ENCODE results near the gene TNS3.
"Not testable (repeated sequence)": the region's sequence is repeated elsewhere in the genome, so short reads cannot be mapped to it uniquely, and the experiment has no call there.

The TNS3 gene

GRCh38 chr7:47470567-47471357, 111.1 kb downstream of the TNS3 start:
- Histone ChIP-seq H3K27ac (peak overlapping the region in 4 of 21 experiments; percentile 4 to 57 (median 29)), H3K4me3 (no peak overlapping the region)

- not testable (repeated sequence) for H3K4me3 ChIP-seq, H3K27ac ChIP-seq
Observed at GRCh38 chr7:47469846-47470245, 112.1 kb downstream of the TNS3 start.

GRCh38 chr7:47466832-47467231, 115.1 kb downstream of the TNS3 start:
- H3K27ac ChIP-seq = peak overlapping the region in 4 of 21 experiments; percentile 14 to 49 (median 29)
- no peak overlapping the region for H3K4me3 ChIP-seq

GRCh38 chr7:47465191-47465590, 116.7 kb downstream of the TNS3 start:
- Histone ChIP-seq H3K27ac (peak overlapping the region in 2 of 21 experiments; percentile 25 to 49), H3K4me3 (no peak overlapping the region)

- Histone ChIP-seq H3K4me3 (no peak overlapping the region), H3K27ac (no peak overlapping the region)
Observed at GRCh38 chr7:47464266-47464665, 117.6 kb downstream of the TNS3 start.

GRCh38 chr7:47461746-47462145, 120.2 kb downstream of the TNS3 start:
- Histone ChIP-seq H3K27ac (no peak overlapping the region), H3K4me3 (no peak overlapping the region)

GRCh38 chr7:47461161-47461560, 120.8 kb downstream of the TNS3 start:
- Histone ChIP-seq H3K4me3 (no peak overlapping the region), H3K27ac (no peak overlapping the region)

GRCh38 chr7:47460251-47460989, 121.5 kb downstream of the TNS3 start:
- Histone ChIP-seq H3K4me3 (no peak overlapping the region), H3K27ac (peak overlapping the region in 2 of 21 experiments; percentile 37 to 49)

GRCh38 chr7:47458486-47458885, 123.4 kb downstream of the TNS3 start:
- Histone ChIP-seq H3K4me3 (no peak overlapping the region), H3K27ac (peak overlapping the region in 4 of 21 experiments; percentile 4 to 25 (median 18))

- Histone ChIP-seq H3K4me3 (no peak overlapping the region), H3K27ac (peak overlapping the region in 3 of 21 experiments; percentile 4 to 18 (median 12))
Observed at GRCh38 chr7:47458057-47458456, 123.9 kb downstream of the TNS3 start.

GRCh38 chr7:47456210-47456955, 125.5 kb downstream of the TNS3 start:
- H3K27ac ChIP-seq = no peak overlapping the region

GRCh38 chr7:47455872-47456185, 126.1 kb downstream of the TNS3 start:
- no peak overlapping the region for H3K4me3 ChIP-seq
- no peak overlapping the region for H3K27ac ChIP-seq

More at GRCh38 chr7:47456210-47456955, 125.5 kb downstream of the TNS3 start:
- no peak overlapping the region for H3K4me3 ChIP-seq

- no peak overlapping the region for H3K4me3 ChIP-seq
- H3K27ac ChIP-seq = peak overlapping the region in 8 of 21 experiments; percentile 58 to 89 (median 81)
Observed at GRCh38 chr7:47454974-47455871, 126.7 kb downstream of the TNS3 start.

GRCh38 chr7:47454069-47454973, 127.6 kb downstream of the TNS3 start:
- H3K27ac ChIP-seq = peak overlapping the region in 19 of 21 experiments; percentile 29 to 89 (median 70)
- no peak overlapping the region for H3K4me3 ChIP-seq

GRCh38 chr7:47453093-47454061, 128.5 kb downstream of the TNS3 start:
- H3K27ac ChIP-seq = peak overlapping the region in 20 of 21 experiments; percentile 35 to 89 (median 74)
- H3K4me3 ChIP-seq = no peak overlapping the region

- H3K4me3 ChIP-seq = no peak overlapping the region
- peak overlapping the region in 19 of 21 experiments; percentile 6 to 89 (median 75) for H3K27ac ChIP-seq
Observed at GRCh38 chr7:47452715-47453092, 129.2 kb downstream of the TNS3 start.

GRCh38 chr7:47452295-47452694, 129.6 kb downstream of the TNS3 start:
- Histone ChIP-seq H3K27ac (peak overlapping the region in 17 of 21 experiments; percentile 37 to 89 (median 76)), H3K4me3 (no peak overlapping the region)

Measured in skin epidermis (tissue), 12 donors.